Small intestine (tissue), 16 donors: ENCODE results near the gene CTBS. TPM values are rescaled to one million over a fixed set of nuclear protein-coding genes. Genes with fewer than 3 reads are reported as not detected.

ENCODE experiments used
- DNase-seq, 2 donors: peaks; one replicate each; pipeline versions ENCODE4 v3.0.0 to v3.0.0-alpha.2; 2013
- FAIRE-seq: peaks from 2 replicates; lab custom pipeline; 2012; peaks lifted over from hg19 to GRCh38; lab: Jason Lieb, UNC
- H3K27ac ChIP-seq, 3 donors: one replicate each; pipeline ENCODE4 v1.5.1; 2013; ENCODE audit warnings: low read length in 2 of 3, mild to moderate bottlenecking in 2 of 3, control low read depth in 1 of 3, inconsistent platforms in 1 of 3, low read depth in 1 of 3, moderate library complexity in 1 of 3
- H3K27me3 ChIP-seq, 3 donors: one replicate each; pipeline ENCODE4 v1.6.1; 2013; ENCODE audit warnings: low read length in 3 of 3, inconsistent platforms in 1 of 3; ENCODE audit not compliant: control insufficient read depth in 3 of 3, insufficient read depth in 3 of 3
- H3K36me3 ChIP-seq, 3 donors: one replicate each; pipeline ENCODE4 v1.6.1; 2013; ENCODE audit warnings: low read length in 3 of 3, inconsistent platforms in 1 of 3, low read depth in 1 of 3, mild to moderate bottlenecking in 1 of 3, moderate library complexity in 1 of 3; ENCODE audit not compliant: control insufficient read depth in 3 of 3, insufficient read depth in 2 of 3
- H3K4me1 ChIP-seq, 3 donors: one replicate each; pipeline ENCODE4 v1.6.1; 2013; ENCODE audit warnings: low read length in 2 of 3, inconsistent platforms in 1 of 3, low read depth in 1 of 3, mild to moderate bottlenecking in 1 of 3, moderate library complexity in 1 of 3; ENCODE audit not compliant: control insufficient read depth in 3 of 3, insufficient read depth in 2 of 3
- H3K4me3 ChIP-seq, 3 donors: one replicate each; pipeline ENCODE4 v1.5.1; 2013; ENCODE audit warnings: low read length in 3 of 3, control low read depth in 1 of 3, inconsistent platforms in 1 of 3, low read depth in 1 of 3, mild to moderate bottlenecking in 1 of 3, moderate library complexity in 1 of 3
- H3K9me3 ChIP-seq, 2 donors: one replicate each; pipeline ENCODE4 v1.6.1; 2013; ENCODE audit warnings: low read depth in 1 of 2, low read length in 1 of 2; ENCODE audit not compliant: control insufficient read depth in 2 of 2, insufficient read depth in 1 of 2
- WGBS, 3 donors: extraction: QIAGEN DNeasy Blood & Tissue Kit; methylation state at CpG; one replicate each; pipeline ENCODE4 v1.1.7; 2013; 5-methylcytosine and 5-hydroxymethylcytosine counted together
- long read RNA-seq, 10 donors: transcript quantifications; one replicate each; lab custom pipeline, GENCODE V29; 2026
- polyA plus RNA-seq, 4 donors: library from polyadenylated mRNA; stranded (reverse) in 3 of 4; unstranded in 1 of 4; fragments of 200-250 nt in 3 of 4; fragments of 120-200 nt in 1 of 4; gene quantifications; one replicate each; pipeline versions ENCODE4 v1.2.1 to v1.2.3, GENCODE V29; 2013
- donor health status: healthy with polysubstance abuse.
- donor health status: control.
- donor health status: control.
- donor health status: Bipolar disorder and iron deficiency.
- donor health status: healthy.

CTBS gene
- 10 to 100 TPM in 1 of 4 donors, 1 to 10 TPM in 3; 4.5 to 29.3 (median 7.3) TPM for polyA plus RNA-seq
- long read RNA-seq, donor 1, result 0 reads
- long read RNA-seq, donor 2, full-length matches to known transcripts, result 3 of 3 reads
- long read RNA-seq, donor 2, partial matches to known transcripts, result 0 of 3 reads
- long read RNA-seq, donor 2, other reads (novel, unspliced or antisense), result 0 of 3 reads
- long read RNA-seq, donor 3, full-length matches to known transcripts, result 3 of 3 reads
- long read RNA-seq, donor 3, partial matches to known transcripts, result 0 of 3 reads
- long read RNA-seq, donor 3, other reads (novel, unspliced or antisense), result 0 of 3 reads
- long read RNA-seq, donor 4, result 0 reads
- long read RNA-seq, donor 5, full-length matches to known transcripts, result 2 of 2 reads
- long read RNA-seq, donor 5, partial matches to known transcripts, result 0 of 2 reads
- long read RNA-seq, donor 5, other reads (novel, unspliced or antisense), result 0 of 2 reads
- long read RNA-seq, donor 6, full-length matches to known transcripts, result 5 of 5 reads
- long read RNA-seq, donor 6, partial matches to known transcripts, result 0 of 5 reads
- long read RNA-seq, donor 6, other reads (novel, unspliced or antisense), result 0 of 5 reads
- long read RNA-seq, donor 7, result 0 reads
- long read RNA-seq, donor 8, result 0 reads
- long read RNA-seq, donor 9, full-length matches to known transcripts, result 4 of 4 reads
- long read RNA-seq, donor 9, partial matches to known transcripts, result 0 of 4 reads
- long read RNA-seq, donor 9, other reads (novel, unspliced or antisense), result 0 of 4 reads
- long read RNA-seq, donor 10, full-length matches to known transcripts, result 7 of 7 reads
- long read RNA-seq, donor 10, partial matches to known transcripts, result 0 of 7 reads
- long read RNA-seq, donor 10, other reads (novel, unspliced or antisense), result 0 of 7 reads

- Histone ChIP-seq H3K27me3 (no peaks in the 10 kb centered on the region), H3K27ac (peak within 1 kb of the TSS; percentile 97 to 100 (median 98)), H3K4me3 (peak within 1 kb of the TSS; percentile 67 to 79 (median 75)), H3K4me1 (peaks cover 3 to 5% (median 4%) of the 10 kb centered on the region in 3 donors), H3K36me3 (peaks cover 0 to 3% (median 2%) of the 10 kb centered on the region in 3 donors), H3K9me3 (no peaks in the 10 kb centered on the region)
- FAIRE-seq (no peak), DNase-seq (peak; percentile 88 to 92)
- WGBS, 3 donors, result 0 to 1% (median 1%) methylated on average over 56 to 67 of the region's 67 CpGs
These were observed at the start of gene CTBS for GRCh38 chr1:84573967-84574842. Gene CTBS, minus strand, starts transcription at chr1:84574440. Its CDS starts 25 bp downstream, at chr1:84574415.

- H3K27ac ChIP-seq, result no peak overlapping the region
- H3K36me3 ChIP-seq, result no peaks in the 10 kb centered on the region
- H3K27me3 ChIP-seq, result no peaks in the 10 kb centered on the region
- no peak overlapping the region for H3K4me3 ChIP-seq
- H3K9me3 ChIP-seq, result no peaks in the 10 kb centered on the region
- no peak for DNase-seq
- 77 to 84% (median 81%) methylated on average over 14 of the region's 14 CpGs for WGBS, 3 donors
- FAIRE-seq, result no peak
- H3K4me1 ChIP-seq, result peaks cover 0 to 8% (median 0%) of the 10 kb centered on the region in 3 donors
These were observed 47.3 kb upstream of the CTBS start for GRCh38 chr1:84621553-84621952.

- Histone ChIP-seq H3K4me3 (peak overlapping the region in 2 of 3 donors; percentile 64 to 72), H3K27me3 (no peaks in the 10 kb centered on the region), H3K36me3 (no peaks in the 10 kb centered on the region), H3K9me3 (no peaks in the 10 kb centered on the region), H3K27ac (peak overlapping the region in 2 of 3 donors; percentile 22 to 80), H3K4me1 (peaks cover 0 to 8% (median 0%) of the 10 kb centered on the region in 3 donors)
- 0 to 1% (median 1%) methylated on average over 30 to 46 of the region's 46 CpGs for WGBS, 3 donors
- FAIRE-seq (no peak), DNase-seq (peak; percentile 77 to 93)
These were observed 46.6 kb upstream of the CTBS start for GRCh38 chr1:84620720-84621313.

GRCh38 chr1:84619383-84620102, 45.3 kb upstream of the CTBS start:
- Histone ChIP-seq H3K4me1 (peaks cover 0 to 8% (median 0%) of the 10 kb centered on the region in 3 donors), H3K27ac (peak overlapping the region in 1 of 3 donors; percentile 9), H3K27me3 (no peaks in the 10 kb centered on the region), H3K9me3 (peaks cover 0 to 3% of the 10 kb centered on the region in 2 donors), H3K4me3 (no peak overlapping the region), H3K36me3 (no peaks in the 10 kb centered on the region)
- no peak for FAIRE-seq
- DNase-seq, result peak; percentile 38 to 47
- 37 to 50% (median 43%) methylated on average over 9 of the region's 9 CpGs for WGBS, 3 donors

- DNase-seq, result no peak
- FAIRE-seq, result no peak
- Histone ChIP-seq H3K27me3 (no peaks in the 10 kb centered on the region), H3K9me3 (peaks cover 0 to 24% of the 10 kb centered on the region in 2 donors), H3K27ac (no peak overlapping the region), H3K4me1 (peaks cover 0 to 8% (median 0%) of the 10 kb centered on the region in 3 donors), H3K36me3 (no peaks in the 10 kb centered on the region), H3K4me3 (no peak overlapping the region)
- WGBS, 3 donors, result 58 to 66% (median 63%) methylated on average over 2 of the region's 2 CpGs
These were observed 43.1 kb upstream of the CTBS start for GRCh38 chr1:84617349-84617748.

- Histone ChIP-seq H3K9me3 (peaks cover 0 to 27% of the 10 kb centered on the region in 2 donors), H3K27ac (no peak overlapping the region), H3K27me3 (no peaks in the 10 kb centered on the region), H3K4me3 (no peak overlapping the region), H3K36me3 (no peaks in the 10 kb centered on the region), H3K4me1 (peaks cover 0 to 8% (median 0%) of the 10 kb centered on the region in 3 donors)
- WGBS, 3 donors, result 75 to 90% (median 83%) methylated on average over 1 of the region's 1 CpG
- no peak for FAIRE-seq
- DNase-seq, result no peak
These were observed 41.5 kb upstream of the CTBS start for GRCh38 chr1:84615790-84616189.

GRCh38 chr1:84613887-84614286, 39.6 kb upstream of the CTBS start:
- WGBS, 3 donors, result 95 to 98% (median 98%) methylated on average over 2 of the region's 2 CpGs
- Histone ChIP-seq H3K4me1 (no peaks in the 10 kb centered on the region), H3K27ac (no peak overlapping the region), H3K4me3 (no peak overlapping the region), H3K36me3 (no peaks in the 10 kb centered on the region), H3K9me3 (peaks cover 0 to 30% of the 10 kb centered on the region in 2 donors), H3K27me3 (no peaks in the 10 kb centered on the region)
- FAIRE-seq (no peak), DNase-seq (no peak)
